Osteoblast (primary cell): Measurements from ENCODE around the gene CLEC4M. TPM values are rescaled to one million over a fixed set of nuclear protein-coding genes. Genes with fewer than 3 reads are reported as not detected.

ENCODE experiments used
- DNase-seq: peaks from one replicate; pipeline ENCODE4 v3.0.0; 2011; ENCODE audit warnings: low spot score, mixed read lengths; ENCODE audit not compliant: insufficient read length; ENCODE audit errors: missing footprints
- H2AFZ ChIP-seq: 2 replicates; pipeline ENCODE4 v1.6.0; 2011; ENCODE audit warnings: mild to moderate bottlenecking, low read length
- H3K27ac ChIP-seq: 2 replicates; pipeline ENCODE4 v1.5.1; 2011; ENCODE audit warnings: mild to moderate bottlenecking, low read depth, low read length, moderate library complexity
- H3K27me3 ChIP-seq: 2 replicates; pipeline ENCODE4 v1.6.0; 2012; ENCODE audit warnings: mild to moderate bottlenecking, control low read depth, inconsistent platforms, low read length, moderate library complexity; ENCODE audit not compliant: insufficient read depth
- H3K36me3 ChIP-seq: 2 replicates; pipeline ENCODE4 v1.5.1; 2011; ENCODE audit warnings: mild to moderate bottlenecking, low read length, control low read depth, moderate library complexity; ENCODE audit not compliant: insufficient read depth
- H3K4me1 ChIP-seq: 2 replicates; pipeline ENCODE4 v1.5.1; 2011; ENCODE audit warnings: mild to moderate bottlenecking, low read length, control low read depth, moderate library complexity; ENCODE audit not compliant: insufficient read depth
- H3K4me2 ChIP-seq: 2 replicates; pipeline ENCODE4 v1.6.0; 2011; ENCODE audit warnings: mild to moderate bottlenecking, low read length; ENCODE audit not compliant: insufficient read depth
- H3K4me3 ChIP-seq: fragments of 200-600 bp; sonication (generic); 3 replicates; pipeline ENCODE4 v1.5.1; 2012; ENCODE audit warnings: mild to moderate bottlenecking, low read length, inconsistent platforms; ENCODE audit not compliant: insufficient read depth
- H3K79me2 ChIP-seq: 2 replicates; pipeline ENCODE4 v1.6.0; 2012; ENCODE audit warnings: mild to moderate bottlenecking, low read length, control low read depth, inconsistent platforms; ENCODE audit not compliant: insufficient read depth
- H3K9me3 ChIP-seq: 2 replicates; pipeline ENCODE4 v1.5.1; 2011; ENCODE audit warnings: low read depth, low read length, control low read depth
- H4K20me1 ChIP-seq: 2 replicates; pipeline ENCODE4 v1.6.0; 2012; ENCODE audit warnings: mild to moderate bottlenecking, low read length, control low read depth; ENCODE audit not compliant: insufficient read depth
- CTCF ChIP-seq: IDR thresholded peaks from 2 replicates; pipeline ENCODE4 v1.5.1; 2011; ENCODE audit warnings: mild to moderate bottlenecking, low read depth, low read length, moderate library complexity; ENCODE audit errors: extremely low read depth
- total RNA-seq: library from RNA; depleted of rRNA; stranded (reverse); fragments of >200 nt; gene quantifications from 2 replicates; pipeline ENCODE4 v1.2.3, GENCODE V29; 2012

CLEC4M gene
- total RNA-seq, 1 donor, result not detected

GRCh38 chr19:7740682-7741054 is 22.4 kb upstream of the CLEC4M start:
- Histone ChIP-seq H3K4me1 (no peaks in the 10 kb centered on the region), H3K36me3 (no peaks in the 10 kb centered on the region), H3K9me3 (no peaks in the 10 kb centered on the region), H3K79me2 (no peaks in the 10 kb centered on the region), H2AFZ (no peak overlapping the region), H3K27ac (no peak overlapping the region), H3K4me2 (no peak overlapping the region), H3K27me3 (peaks cover 4% of the 10 kb centered on the region), H4K20me1 (no peaks in the 10 kb centered on the region), H3K4me3 (no peak overlapping the region)
- no peak for DNase-seq
- no peak for TF ChIP-seq CTCF

GRCh38 chr19:7742575-7742974 is 20.5 kb upstream of the CLEC4M start:
- Histone ChIP-seq H2AFZ (no peak overlapping the region), H3K27me3 (no peaks in the 10 kb centered on the region), H3K79me2 (no peaks in the 10 kb centered on the region), H3K4me2 (no peak overlapping the region), H3K9me3 (no peaks in the 10 kb centered on the region), H3K27ac (no peak overlapping the region), H3K4me1 (no peaks in the 10 kb centered on the region), H3K36me3 (no peaks in the 10 kb centered on the region), H4K20me1 (no peaks in the 10 kb centered on the region), H3K4me3 (no peak overlapping the region)
- DNase-seq, result no peak
- TF ChIP-seq CTCF, result no peak

- Histone ChIP-seq H3K27ac (no peak overlapping the region), H3K27me3 (no peaks in the 10 kb centered on the region), H3K36me3 (no peaks in the 10 kb centered on the region), H4K20me1 (no peaks in the 10 kb centered on the region), H3K4me1 (no peaks in the 10 kb centered on the region), H3K79me2 (no peaks in the 10 kb centered on the region), H3K4me2 (no peak overlapping the region), H2AFZ (no peak overlapping the region), H3K9me3 (no peaks in the 10 kb centered on the region), H3K4me3 (no peak overlapping the region)
- DNase-seq, result no peak
- TF ChIP-seq CTCF, result no peak
These were observed 20.1 kb upstream of the CLEC4M start for GRCh38 chr19:7742991-7743390.

GRCh38 chr19:7743425-7743841 is 19.6 kb upstream of the CLEC4M start:
- H3K4me2 ChIP-seq, result no peak overlapping the region
- H3K79me2 ChIP-seq, result no peaks in the 10 kb centered on the region
- H3K9me3 ChIP-seq, result no peaks in the 10 kb centered on the region
- no peaks in the 10 kb centered on the region for H3K4me1 ChIP-seq
- no peak for TF ChIP-seq CTCF
- no peaks in the 10 kb centered on the region for H4K20me1 ChIP-seq
- no peaks in the 10 kb centered on the region for H3K27me3 ChIP-seq
- no peaks in the 10 kb centered on the region for H3K36me3 ChIP-seq
- no peak overlapping the region for H3K4me3 ChIP-seq
- no peak for DNase-seq
- no peak overlapping the region for H3K27ac ChIP-seq
- no peak overlapping the region for H2AFZ ChIP-seq
